ENCODE measurements around the gene SLC4A3. TPM values are rescaled to one million over a fixed set of nuclear protein-coding genes. Genes with fewer than 3 reads are reported as not detected.
"Not testable (repeated sequence)": the region's sequence is repeated elsewhere in the genome, so short reads cannot be mapped to it uniquely, and the experiment has no call there.

The SLC4A3 gene
- total RNA-seq, 1 donor from 2014 or later, result not detected

GRCh38 chr2:219665926-219666325, 38.5 kb downstream of the SLC4A3 start:
- intact Hi-C loops (cut with micrococcal nuclease), result no loop called here
- Mint-ChIP-seq H3K36me3 (ENCODE audit: low read depth) (no peaks in the 10 kb centered on the region), H3K27me3 (ENCODE audit: insufficient read depth) (peaks cover 17% of the 10 kb centered on the region), H3K9me3 (no peaks in the 10 kb centered on the region), H3K4me3 (no peak overlapping the region), H3K4me1 (ENCODE audit: low read depth) (no peaks in the 10 kb centered on the region), H3K27ac (no peak overlapping the region)
- DNase-seq (ENCODE audit: low spot score), result no peak

GRCh38 chr2:219668316-219668715, 40.9 kb downstream of the SLC4A3 start:
- no peaks in the 10 kb centered on the region for H3K9me3 Mint-ChIP-seq
- H3K4me1 Mint-ChIP-seq (ENCODE audit: low read depth), result no peaks in the 10 kb centered on the region
- H3K36me3 Mint-ChIP-seq (ENCODE audit: low read depth), result no peaks in the 10 kb centered on the region
- DNase-seq (ENCODE audit: low spot score), result no peak
- intact Hi-C loops (cut with micrococcal nuclease), result no loop called here
- peaks cover 16% of the 10 kb centered on the region for H3K27me3 Mint-ChIP-seq (ENCODE audit: insufficient read depth)
- no peak overlapping the region for H3K4me3 Mint-ChIP-seq
- no peak overlapping the region for H3K27ac Mint-ChIP-seq

GRCh38 chr2:219670386-219670785, 43.0 kb downstream of the SLC4A3 start:
- no peaks in the 10 kb centered on the region for H3K36me3 Mint-ChIP-seq (ENCODE audit: low read depth)
- DNase-seq (ENCODE audit: low spot score), result no peak
- no peak overlapping the region for H3K27ac Mint-ChIP-seq
- H3K9me3 Mint-ChIP-seq, result no peaks in the 10 kb centered on the region
- no peak overlapping the region for H3K4me3 Mint-ChIP-seq
- H3K27me3 Mint-ChIP-seq (ENCODE audit: insufficient read depth), result peaks cover 18% of the 10 kb centered on the region
- no peaks in the 10 kb centered on the region for H3K4me1 Mint-ChIP-seq (ENCODE audit: low read depth)
- intact Hi-C loops (cut with micrococcal nuclease), result no loop called here

- no peaks in the 10 kb centered on the region for H3K9me3 Mint-ChIP-seq
- DNase-seq (ENCODE audit: low spot score), result no peak
- H3K36me3 Mint-ChIP-seq (ENCODE audit: low read depth), result no peaks in the 10 kb centered on the region
- H3K27ac Mint-ChIP-seq, result no peak overlapping the region
- peaks cover 18% of the 10 kb centered on the region for H3K27me3 Mint-ChIP-seq (ENCODE audit: insufficient read depth)
- intact Hi-C loops (cut with micrococcal nuclease), result no loop called here
- H3K4me3 Mint-ChIP-seq, result no peak overlapping the region
- no peaks in the 10 kb centered on the region for H3K4me1 Mint-ChIP-seq (ENCODE audit: low read depth)
These were observed 43.8 kb downstream of the SLC4A3 start for GRCh38 chr2:219671279-219671678.

- H3K4me3 Mint-ChIP-seq, result no peak overlapping the region
- H3K27me3 Mint-ChIP-seq (ENCODE audit: insufficient read depth), result peaks cover 14% of the 10 kb centered on the region
- no peak overlapping the region for H3K27ac Mint-ChIP-seq
- H3K4me1 Mint-ChIP-seq (ENCODE audit: low read depth), result no peaks in the 10 kb centered on the region
- intact Hi-C loops (cut with micrococcal nuclease), result no loop called here
- no peak for DNase-seq (ENCODE audit: low spot score)
- no peaks in the 10 kb centered on the region for H3K36me3 Mint-ChIP-seq (ENCODE audit: low read depth)
- no peaks in the 10 kb centered on the region for H3K9me3 Mint-ChIP-seq
These were observed 45.0 kb downstream of the SLC4A3 start for GRCh38 chr2:219672406-219672805.

- H3K36me3 Mint-ChIP-seq (ENCODE audit: low read depth), result no peaks in the 10 kb centered on the region
- H3K27me3 Mint-ChIP-seq (ENCODE audit: insufficient read depth), result peaks cover 13% of the 10 kb centered on the region
- no peak overlapping the region for H3K27ac Mint-ChIP-seq
- intact Hi-C loops (cut with micrococcal nuclease), result no loop called here
- no peak overlapping the region for H3K4me3 Mint-ChIP-seq
- no peaks in the 10 kb centered on the region for H3K9me3 Mint-ChIP-seq
- no peak for DNase-seq (ENCODE audit: low spot score)
- H3K4me1 Mint-ChIP-seq (ENCODE audit: low read depth), result no peaks in the 10 kb centered on the region
These were observed 47.8 kb downstream of the SLC4A3 start for GRCh38 chr2:219675221-219675620.

GRCh38 chr2:219676586-219676985, 49.2 kb downstream of the SLC4A3 start:
- peaks cover 12% of the 10 kb centered on the region for H3K27me3 Mint-ChIP-seq (ENCODE audit: insufficient read depth)
- H3K27ac Mint-ChIP-seq, result no peak overlapping the region
- DNase-seq (ENCODE audit: low spot score), result no peak
- no peaks in the 10 kb centered on the region for H3K36me3 Mint-ChIP-seq (ENCODE audit: low read depth)
- H3K4me3 Mint-ChIP-seq, result no peak overlapping the region
- no peaks in the 10 kb centered on the region for H3K4me1 Mint-ChIP-seq (ENCODE audit: low read depth)
- intact Hi-C loops (cut with micrococcal nuclease), result no loop called here
- no peaks in the 10 kb centered on the region for H3K9me3 Mint-ChIP-seq

- H3K4me1 Mint-ChIP-seq (ENCODE audit: low read depth), result no peaks in the 10 kb centered on the region
- no peak overlapping the region for H3K27ac Mint-ChIP-seq
- H3K36me3 Mint-ChIP-seq (ENCODE audit: low read depth), result no peaks in the 10 kb centered on the region
- intact Hi-C loops (cut with micrococcal nuclease), result no loop called here
- no peak for DNase-seq (ENCODE audit: low spot score)
- H3K9me3 Mint-ChIP-seq, result no peaks in the 10 kb centered on the region
- H3K27me3 Mint-ChIP-seq (ENCODE audit: insufficient read depth), result peaks cover 11% of the 10 kb centered on the region
- no peak overlapping the region for H3K4me3 Mint-ChIP-seq
These were observed 51.6 kb downstream of the SLC4A3 start for GRCh38 chr2:219679041-219679440.

- H3K27me3 Mint-ChIP-seq (ENCODE audit: insufficient read depth), result peaks cover 11% of the 10 kb centered on the region
- H3K36me3 Mint-ChIP-seq (ENCODE audit: low read depth), result no peaks in the 10 kb centered on the region
- intact Hi-C loops (cut with micrococcal nuclease), result no loop called here
- no peaks in the 10 kb centered on the region for H3K9me3 Mint-ChIP-seq
- peaks cover under 1% of the 10 kb centered on the region for H3K4me1 Mint-ChIP-seq (ENCODE audit: low read depth)
- no peak overlapping the region for H3K4me3 Mint-ChIP-seq
- H3K27ac Mint-ChIP-seq, result no peak overlapping the region
- no peak for DNase-seq (ENCODE audit: low spot score)
These were observed 52.1 kb downstream of the SLC4A3 start for GRCh38 chr2:219679571-219679970.

GRCh38 chr2:219680958-219681693, 53.7 kb downstream of the SLC4A3 start:
- no peak overlapping the region for H3K27ac Mint-ChIP-seq
- intact Hi-C loops (cut with micrococcal nuclease), result no loop called here
- no peak overlapping the region for H3K4me3 Mint-ChIP-seq
- DNase-seq (ENCODE audit: low spot score), result no peak
- H3K4me1 Mint-ChIP-seq (ENCODE audit: low read depth), result peaks cover 6% of the 10 kb centered on the region
- H3K9me3 Mint-ChIP-seq, result no peaks in the 10 kb centered on the region
- peaks cover 2% of the 10 kb centered on the region for H3K27me3 Mint-ChIP-seq (ENCODE audit: insufficient read depth)
- no peaks in the 10 kb centered on the region for H3K36me3 Mint-ChIP-seq (ENCODE audit: low read depth)

GRCh38 chr2:219681694-219682300, 54.4 kb downstream of the SLC4A3 start:
- peaks cover 6% of the 10 kb centered on the region for H3K4me1 Mint-ChIP-seq (ENCODE audit: low read depth)

GRCh38 chr2:219683474-219683873, 56.0 kb downstream of the SLC4A3 start:
- H3K4me1 Mint-ChIP-seq (ENCODE audit: low read depth); H3K36me3 Mint-ChIP-seq (ENCODE audit: low read depth); H3K27ac Mint-ChIP-seq; H3K4me3 Mint-ChIP-seq; H3K27me3 Mint-ChIP-seq (ENCODE audit: insufficient read depth); intact Hi-C loops (cut with micrococcal nuclease); H3K9me3 Mint-ChIP-seq; DNase-seq (ENCODE audit: low spot score): not testable (repeated sequence)

More at GRCh38 chr2:219681694-219682300, 54.4 kb downstream of the SLC4A3 start:
- Mint-ChIP-seq H3K9me3 (no peaks in the 10 kb centered on the region), H3K27me3 (ENCODE audit: insufficient read depth) (peaks cover 2% of the 10 kb centered on the region), H3K27ac (no peak overlapping the region), H3K36me3 (ENCODE audit: low read depth) (no peaks in the 10 kb centered on the region), H3K4me3 (no peak overlapping the region)
- DNase-seq (ENCODE audit: low spot score), result no peak
- intact Hi-C loops (cut with micrococcal nuclease), result no loop called here

- no peaks in the 10 kb centered on the region for H3K27me3 Mint-ChIP-seq (ENCODE audit: insufficient read depth)
- intact Hi-C loops (cut with micrococcal nuclease), result no loop called here
- peak overlapping the region; percentile 67 for H3K4me3 Mint-ChIP-seq
- no peak for DNase-seq (ENCODE audit: low spot score)
- peaks cover 6% of the 10 kb centered on the region for H3K4me1 Mint-ChIP-seq (ENCODE audit: low read depth)
- H3K27ac Mint-ChIP-seq, result no peak overlapping the region
- no peaks in the 10 kb centered on the region for H3K9me3 Mint-ChIP-seq
- H3K36me3 Mint-ChIP-seq (ENCODE audit: low read depth), result no peaks in the 10 kb centered on the region
These were observed 57.6 kb downstream of the SLC4A3 start for GRCh38 chr2:219684721-219685689.
